ENCODE measurements around the gene OLFM2. TPM values are rescaled to one million over a fixed set of nuclear protein-coding genes. Genes with fewer than 3 reads are reported as not detected.
A peak's percentile ranks its signal among the peaks of the same experiment; 100 is the strongest.

The OLFM2 gene
- total and polyA plus RNA-seq, 2 of the 4 experiments (the other 2 are of a cell fraction) = 2.7 to 5.1 TPM

DNA sequence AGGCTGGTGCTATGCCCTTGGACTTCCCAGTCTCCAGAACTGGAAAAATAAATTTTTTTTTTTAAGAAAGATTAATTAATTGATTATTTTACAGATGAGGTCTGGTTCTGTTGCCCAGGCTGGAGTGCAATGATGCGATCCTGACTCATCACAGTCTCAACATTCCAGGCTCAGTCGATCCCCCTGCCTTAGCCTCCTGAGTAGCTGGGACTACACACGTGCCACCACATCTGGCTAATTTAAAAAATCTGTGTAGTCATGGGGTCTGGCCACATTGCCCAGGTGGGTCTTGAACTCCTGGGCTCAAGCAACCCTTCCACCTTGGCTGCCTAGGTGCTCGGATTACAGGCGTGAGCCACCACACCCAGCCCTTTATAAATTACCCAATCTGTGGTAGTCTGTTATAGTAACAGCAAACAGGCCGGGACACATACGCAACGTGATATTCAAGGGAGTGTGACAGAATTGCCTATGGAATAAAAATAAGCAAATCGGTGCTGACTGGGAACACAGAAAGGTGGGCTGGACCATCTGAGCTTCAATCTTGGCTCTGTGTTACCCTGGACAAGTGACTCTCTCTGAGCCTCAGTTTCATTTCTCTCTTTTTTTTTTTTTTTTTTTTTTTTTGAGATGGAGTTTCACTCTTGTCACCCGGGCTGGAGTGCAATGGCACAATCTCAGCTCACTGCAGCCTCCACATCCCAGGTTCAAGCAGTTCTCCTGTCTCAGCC, 58.4 kb downstream of the OLFM2 start:
- H3K4me3 ChIP-seq (ENCODE audit: insufficient read depth, low read depth, low read length) = no peak overlapping the region
- no peak overlapping the region for H2BK5ac ChIP-seq (ENCODE audit: low read depth, low read length, poor library complexity, severe bottlenecking)
- in situ Hi-C loops (cut with MboI; ENCODE audit: low sequenced_read_pairs) = no loop called here
- dilution Hi-C loops (cut with HindIII; ENCODE audit: low sequenced_read_pairs, unreplicated experiment) = no loop called here
- H2AK9ac ChIP-seq (replicated peaks; ENCODE audit: low read depth, low read length, poor library complexity) = no peak overlapping the region
- DNase-seq = peak; percentile 70
- no peaks in the 10 kb centered on the region for H3K4me1 ChIP-seq (ENCODE audit: control insufficient read depth, insufficient read depth, low read length)
- no peak overlapping the region for H3K4me2 ChIP-seq (ENCODE audit: low read depth, low read length)
- no peak overlapping the region for H2AK5ac ChIP-seq (ENCODE audit: low read depth, low read length)
- no peak overlapping the region for H3K18ac ChIP-seq (ENCODE audit: low read depth, low read length)
- H4K8ac ChIP-seq (ENCODE audit: low read depth in 2 of 2, low read length in 2 of 2) = no peak overlapping the region
- H3K9me1 ChIP-seq (ENCODE audit: insufficient read depth, low read length) = no peaks in the 10 kb centered on the region
- TF ChIP-seq BHLHE40 (IDR thresholded peaks at IDR 0.05; ENCODE audit: low read depth, low read length) (peak; percentile 77), ELK1 (IDR thresholded peaks at IDR 0.05; ENCODE audit: borderline replicate concordance, low read depth, low read length) (no peak)
- TF ChIP-seq, protein P1, sequence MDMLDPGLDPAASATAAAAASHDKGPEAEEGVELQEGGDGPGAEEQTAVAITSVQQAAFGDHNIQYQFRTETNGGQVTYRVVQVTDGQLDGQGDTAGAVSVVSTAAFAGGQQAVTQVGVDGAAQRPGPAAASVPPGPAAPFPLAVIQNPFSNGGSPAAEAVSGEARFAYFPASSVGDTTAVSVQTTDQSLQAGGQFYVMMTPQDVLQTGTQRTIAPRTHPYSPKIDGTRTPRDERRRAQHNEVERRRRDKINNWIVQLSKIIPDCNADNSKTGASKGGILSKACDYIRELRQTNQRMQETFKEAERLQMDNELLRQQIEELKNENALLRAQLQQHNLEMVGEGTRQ (IDR thresholded peaks at IDR 0.05; ENCODE audit: low read depth, low read length) = peak; percentile 55; the same call in 1 of the 2 replicates
- H3K27ac ChIP-seq (ENCODE audit: insufficient read depth, low read length) = no peak overlapping the region
- no peak overlapping the region for H4K91ac ChIP-seq (ENCODE audit: insufficient read depth, low read depth, low read length)
- no peak overlapping the region for H4K5ac ChIP-seq (ENCODE audit: low read depth, low read length)
- no peak overlapping the region for H2BK120ac ChIP-seq (ENCODE audit: low read depth, low read length)
- peaks cover 5% of the 10 kb centered on the region; the same call in 1 of the 2 replicates for H3K9me3 ChIP-seq (ENCODE audit: control insufficient read depth, insufficient read depth, low read length)
- H3K79me1 ChIP-seq (ENCODE audit: low read depth in 1 of 2, low read length in 2 of 2) = no peaks in the 10 kb centered on the region
- H3K9ac ChIP-seq (ENCODE audit: low read depth, low read length) = no peak overlapping the region
- no TSS peak for BruUV-seq (replicated peaks)
- ChIA-PET POLR2A (ENCODE audit: unreplicated experiment) (no interaction called here), CTCF (no interaction called here)
- H2AFZ ChIP-seq (replicated peaks; ENCODE audit: low read length, poor library complexity) = no peak overlapping the region
- H3K14ac ChIP-seq (replicated peaks; ENCODE audit: low read depth, low read length) = no peak overlapping the region
- H3K36me3 ChIP-seq (ENCODE audit: control insufficient read depth, insufficient read depth, low read length) = no peaks in the 10 kb centered on the region
- no CpG with 5 or more reads among the region's 10 CpGs for WGBS, 2 experiments (ENCODE audit: extremely low coverage in 2 of 2, insufficient read length in 1 of 2)
- no peak overlapping the region for H3K56ac ChIP-seq (ENCODE audit: extremely low read depth, insufficient read depth, low read length)
- no peak overlapping the region for H3K23ac ChIP-seq (ENCODE audit: low read depth, low read length)
- H2BK15ac ChIP-seq (ENCODE audit: low read depth, low read length) = no peak overlapping the region
- peak; percentile 72; the same call in 1 of the 2 replicates for ATAC-seq (ENCODE audit: low read depth)
- H3K4ac ChIP-seq (ENCODE audit: low read depth, low read length) = no peak overlapping the region
- intact Hi-C loops (cut with micrococcal nuclease) = no loop called here
- no peaks in the 10 kb centered on the region for H3K27me3 ChIP-seq (ENCODE audit: control insufficient read depth, insufficient read depth, low read length)
- no peaks in the 10 kb centered on the region; the same call in 1 of the 2 replicates for H4K20me1 ChIP-seq (ENCODE audit: insufficient read depth, low read length)
- H2BK20ac ChIP-seq (ENCODE audit: low read depth, low read length) = no peak overlapping the region
